ENCODE results near the gene AIFM3.

The AIFM3 gene

DNA sequence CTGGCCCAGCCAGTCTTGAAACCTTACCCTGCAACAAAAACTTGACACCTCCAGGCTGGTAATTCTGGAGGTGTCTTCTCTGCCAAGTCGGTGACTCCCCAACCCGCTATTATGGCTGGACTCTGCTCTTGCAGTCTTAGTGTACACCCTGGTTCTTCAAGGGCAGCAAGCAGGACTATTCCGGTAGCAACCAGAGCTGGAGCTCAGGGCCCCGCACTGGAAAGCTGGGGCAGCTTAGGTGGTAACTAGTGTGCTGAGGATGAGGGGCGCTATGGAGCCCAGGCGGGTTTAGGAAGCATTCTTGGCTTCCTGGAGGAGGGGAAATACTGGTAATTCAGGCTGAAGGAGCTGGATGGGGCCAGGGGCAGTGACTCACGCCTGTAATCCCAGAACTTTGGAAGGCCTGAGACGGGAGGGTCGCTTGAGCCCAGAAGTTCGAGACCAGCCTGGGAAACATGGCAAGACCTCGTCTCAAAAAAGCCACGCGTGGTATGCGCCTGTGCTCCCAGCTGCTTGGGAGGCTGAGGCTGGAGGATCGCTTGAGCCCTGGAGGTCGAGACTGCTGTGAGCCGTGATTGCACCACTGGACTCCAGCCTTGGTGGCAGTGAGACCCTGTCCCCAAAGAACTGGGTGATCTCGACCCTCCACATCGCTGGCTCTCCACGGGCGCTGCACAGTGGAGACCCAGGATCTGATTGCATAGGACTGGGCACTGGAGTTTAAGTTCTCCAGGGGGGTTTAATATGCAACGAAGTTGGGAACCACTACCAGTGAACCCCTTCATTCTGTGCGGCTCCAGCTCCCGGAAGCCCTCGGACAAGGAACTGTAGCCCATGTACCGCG is 10.6 kb upstream of the AIFM3 start:
- Histone ChIP-seq H3K9ac (ENCODE audit: low read length) (no peak overlapping the region), H3K9me3 (ENCODE audit: insufficient read depth, low read length) (no peaks in the 10 kb centered on the region), H3K27ac (ENCODE audit: low read length) (no peak overlapping the region), H3K4me3 (ENCODE audit: low read length) (no peak overlapping the region), H4K20me1 (ENCODE audit: insufficient read depth, low read length) (peaks cover 28% of the 10 kb centered on the region), H3K79me2 (ENCODE audit: low read length) (peaks cover 28% of the 10 kb centered on the region), H2AFZ (ENCODE audit: low read depth, low read length) (no peak overlapping the region), H3K36me3 (replicated peaks; ENCODE audit: low read depth, low read length) (peaks cover 28% of the 10 kb centered on the region), H3K27me3 (ENCODE audit: low read depth, low read length) (no peaks in the 10 kb centered on the region), H3K4me2 (ENCODE audit: low read length) (no peak overlapping the region), H3K4me1 (ENCODE audit: low read length) (0 out of 2 replicates have a peak, but pooled peaks cover under 1% of the 10 kb centered on the region)
- TF ChIP-seq, protein P1, sequence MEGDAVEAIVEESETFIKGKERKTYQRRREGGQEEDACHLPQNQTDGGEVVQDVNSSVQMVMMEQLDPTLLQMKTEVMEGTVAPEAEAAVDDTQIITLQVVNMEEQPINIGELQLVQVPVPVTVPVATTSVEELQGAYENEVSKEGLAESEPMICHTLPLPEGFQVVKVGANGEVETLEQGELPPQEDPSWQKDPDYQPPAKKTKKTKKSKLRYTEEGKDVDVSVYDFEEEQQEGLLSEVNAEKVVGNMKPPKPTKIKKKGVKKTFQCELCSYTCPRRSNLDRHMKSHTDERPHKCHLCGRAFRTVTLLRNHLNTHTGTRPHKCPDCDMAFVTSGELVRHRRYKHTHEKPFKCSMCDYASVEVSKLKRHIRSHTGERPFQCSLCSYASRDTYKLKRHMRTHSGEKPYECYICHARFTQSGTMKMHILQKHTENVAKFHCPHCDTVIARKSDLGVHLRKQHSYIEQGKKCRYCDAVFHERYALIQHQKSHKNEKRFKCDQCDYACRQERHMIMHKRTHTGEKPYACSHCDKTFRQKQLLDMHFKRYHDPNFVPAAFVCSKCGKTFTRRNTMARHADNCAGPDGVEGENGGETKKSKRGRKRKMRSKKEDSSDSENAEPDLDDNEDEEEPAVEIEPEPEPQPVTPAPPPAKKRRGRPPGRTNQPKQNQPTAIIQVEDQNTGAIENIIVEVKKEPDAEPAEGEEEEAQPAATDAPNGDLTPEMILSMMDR (IDR thresholded peaks at IDR 0.05; ENCODE audit: low read depth, low read length) = no peak
- no peak for TF ChIP-seq EZH2phosphoT487 (IDR thresholded peaks at IDR 0.05; ENCODE audit: low read depth)

DNA sequence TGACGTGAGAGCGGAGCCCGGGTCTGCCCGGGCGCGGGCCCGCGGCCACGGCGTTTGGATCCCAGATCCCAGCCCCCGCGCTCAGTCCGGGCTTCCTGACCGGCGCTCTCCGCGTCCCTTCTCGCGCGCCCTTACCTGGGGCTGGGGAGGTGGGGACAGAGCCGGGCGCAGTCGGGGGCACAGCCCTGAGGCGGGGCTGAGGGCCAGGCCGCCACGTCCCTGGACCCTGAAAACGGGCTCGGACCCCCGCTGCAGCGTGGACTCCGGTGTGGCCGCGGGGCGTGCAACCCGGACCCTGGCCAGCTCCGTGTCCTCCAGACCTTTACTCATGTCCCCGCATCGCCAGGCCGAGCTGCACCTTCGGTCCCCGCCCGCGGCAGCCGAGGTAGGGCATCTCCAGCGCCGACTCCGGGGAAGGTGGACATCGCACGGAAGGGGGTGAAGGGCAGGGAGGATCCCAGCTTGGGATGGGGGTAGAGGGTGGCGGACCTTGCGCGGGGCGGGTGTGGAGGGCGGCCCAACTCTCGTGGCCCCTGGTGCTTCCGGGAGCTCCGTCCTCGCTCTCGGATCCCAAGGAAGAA is 9.9 kb upstream of the AIFM3 start:
- Histone ChIP-seq H3K27ac (ENCODE audit: low read length) (no peak overlapping the region), H4K20me1 (ENCODE audit: insufficient read depth, low read length) (peaks cover 21% of the 10 kb centered on the region), H3K4me2 (ENCODE audit: low read length) (no peak overlapping the region), H3K79me2 (ENCODE audit: low read length) (peaks cover 21% of the 10 kb centered on the region), H3K27me3 (ENCODE audit: low read depth, low read length) (no peaks in the 10 kb centered on the region), H3K36me3 (replicated peaks; ENCODE audit: low read depth, low read length) (peaks cover 21% of the 10 kb centered on the region), H2AFZ (ENCODE audit: low read depth, low read length) (no peak overlapping the region), H3K9ac (ENCODE audit: low read length) (no peak overlapping the region), H3K9me3 (ENCODE audit: insufficient read depth, low read length) (no peaks in the 10 kb centered on the region), H3K4me1 (ENCODE audit: low read length) (peaks cover 4% of the 10 kb centered on the region; the same call in 1 of the 2 replicates), H3K4me3 (ENCODE audit: low read length) (no peak overlapping the region)
- TF ChIP-seq, protein P1 (IDR thresholded peaks at IDR 0.05; ENCODE audit: low read depth, low read length) = no peak

DNA sequence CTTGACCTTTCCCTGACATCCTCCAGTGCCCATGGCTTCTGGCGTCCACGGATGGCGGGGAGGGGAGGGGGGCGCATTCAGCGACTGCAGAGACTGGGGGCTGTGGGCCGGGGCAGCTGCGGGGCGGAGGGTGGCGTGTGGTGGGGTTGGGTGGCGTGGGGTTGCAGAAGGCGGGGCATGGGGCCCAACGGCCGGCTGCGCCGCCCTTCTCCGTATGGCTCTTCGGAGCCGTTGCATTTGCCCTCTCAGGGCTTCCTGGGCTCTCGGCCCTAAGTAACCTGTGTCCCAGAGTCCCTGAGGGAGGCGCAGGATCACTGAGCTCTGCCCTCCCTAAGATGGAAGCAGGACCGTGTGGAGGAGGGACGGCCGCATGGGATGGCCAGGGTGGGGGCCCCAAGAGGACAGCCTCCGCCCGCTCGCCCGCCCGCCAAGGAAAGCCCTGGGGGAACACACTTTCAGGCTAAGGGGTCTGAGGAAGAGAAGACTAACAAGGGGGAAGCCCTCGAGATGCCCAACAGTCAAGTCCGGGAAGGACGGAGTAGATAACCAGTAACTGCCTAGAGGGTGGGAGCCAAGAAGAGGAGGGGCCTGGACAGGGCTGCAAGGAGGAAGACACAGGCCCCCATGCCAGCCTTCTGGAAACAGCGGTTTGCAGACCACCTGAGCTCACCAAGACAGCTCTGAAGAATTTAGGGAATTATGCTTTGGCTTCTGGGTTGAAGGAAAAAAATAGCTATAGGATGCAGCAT is 9.2 kb upstream of the AIFM3 start:
- no peak overlapping the region for H3K27ac ChIP-seq (ENCODE audit: low read length)
- H4K20me1 ChIP-seq (ENCODE audit: insufficient read depth, low read length) = peaks cover 14% of the 10 kb centered on the region
- no peaks in the 10 kb centered on the region for H3K9me3 ChIP-seq (ENCODE audit: insufficient read depth, low read length)
- no peak overlapping the region for H3K4me3 ChIP-seq (ENCODE audit: low read length)
- peaks cover 14% of the 10 kb centered on the region for H3K36me3 ChIP-seq (replicated peaks; ENCODE audit: low read depth, low read length)
- no peak overlapping the region for H3K4me2 ChIP-seq (ENCODE audit: low read length)
- TF ChIP-seq EZH2phosphoT487 (IDR thresholded peaks at IDR 0.05; ENCODE audit: low read depth) = no peak
- TF ChIP-seq, protein P1 (IDR thresholded peaks at IDR 0.05; ENCODE audit: low read depth, low read length) = no peak
- H2AFZ ChIP-seq (ENCODE audit: low read depth, low read length) = no peak overlapping the region
- H3K79me2 ChIP-seq (ENCODE audit: low read length) = peaks cover 14% of the 10 kb centered on the region
- no peaks in the 10 kb centered on the region for H3K27me3 ChIP-seq (ENCODE audit: low read depth, low read length)
- H3K4me1 ChIP-seq (ENCODE audit: low read length) = peaks cover 4% of the 10 kb centered on the region; the same call in 1 of the 2 replicates
- H3K9ac ChIP-seq (ENCODE audit: low read length) = no peak overlapping the region

Data from OCI-LY3 (cell line).